ENCODE data around the gene CSNK2A3. TPM values are rescaled to one million over a fixed set of nuclear protein-coding genes. Genes with fewer than 3 reads are reported as not detected.

Gene CSNK2A3
- total and polyA plus RNA-seq, 2 donors (not counting 1 experiment from before 2014, with no cell fraction given): 0.15 to 0.32 TPM

GRCh38 chr11:11383995-11384394 is 30.9 kb upstream of the CSNK2A3 start:
- H3K4me3 ChIP-seq (ENCODE audit: control extremely low read depth in 1 of 5, extremely low read depth in 1 of 5, insufficient read depth in 1 of 5, low read depth in 2 of 5, low read length in 4 of 5): no peak overlapping the region
- no peak overlapping the region for H3K9ac ChIP-seq (ENCODE audit: low read length)
- H3K27ac Mint-ChIP-seq: no peak overlapping the region
- TF ChIP-seq EZH2 (IDR thresholded peaks at IDR 0.05; ENCODE audit: borderline replicate concordance, insufficient read depth, low read depth, low read length, poor library complexity, severe bottlenecking) (no peak), CTCF (IDR thresholded peaks at IDR 0.05) (no peak)
- POLR2A ChIA-PET: no interaction called here
- H4K20me1 ChIP-seq (ENCODE audit: control insufficient read depth, insufficient read depth, low read length, poor library complexity, severe bottlenecking): no peaks in the 10 kb centered on the region
- H3K9me3 Mint-ChIP-seq (ENCODE audit: insufficient read depth): no peaks in the 10 kb centered on the region
- no peak overlapping the region for H3K4me3 Mint-ChIP-seq
- no peak overlapping the region for H3K4me2 ChIP-seq (replicated peaks; ENCODE audit: low read depth, low read length, poor library complexity, severe bottlenecking)
- no peaks in the 10 kb centered on the region for H3K36me3 ChIP-seq (replicated peaks in 1 of 2; ENCODE audit: control extremely low read depth in 1 of 2, control insufficient read depth in 1 of 2, extremely low read depth in 1 of 2, insufficient read depth in 2 of 2, low read length in 1 of 2)
- no peaks in the 10 kb centered on the region for H3K9me3 ChIP-seq (ENCODE audit: control extremely low read depth in 1 of 3, control insufficient read depth in 2 of 3, insufficient read depth in 1 of 3, low read length in 2 of 3)
- intact Hi-C loops (cut with micrococcal nuclease): no loop called here
- no peaks in the 10 kb centered on the region for H3K4me1 Mint-ChIP-seq
- H3K79me2 ChIP-seq (ENCODE audit: control insufficient read depth, insufficient read depth, low read length): no peaks in the 10 kb centered on the region
- ATAC-seq (ENCODE audit: low read depth): no peak
- no peak for DNase-seq
- no peaks in the 10 kb centered on the region for H3K4me1 ChIP-seq (ENCODE audit: control insufficient read depth in 2 of 2, insufficient read depth in 2 of 2, low read length in 2 of 2)
- no CpG with 5 or more reads among the region's 2 CpGs for WGBS (ENCODE audit: insufficient coverage)
- no peak overlapping the region for H2AFZ ChIP-seq (ENCODE audit: insufficient read depth, low read depth, low read length, poor library complexity, severe bottlenecking)
- no peaks in the 10 kb centered on the region for H3K27me3 ChIP-seq (replicated peaks in 1 of 4; ENCODE audit: control extremely low read depth in 1 of 4, control insufficient read depth in 3 of 4, insufficient read depth in 4 of 4, low read length in 3 of 4)
- peaks cover 2% of the 10 kb centered on the region for H3K27me3 Mint-ChIP-seq
- H3K27ac ChIP-seq (ENCODE audit: low read length in 2 of 2): no peak overlapping the region
- CTCF ChIA-PET: no interaction called here

DNA sequence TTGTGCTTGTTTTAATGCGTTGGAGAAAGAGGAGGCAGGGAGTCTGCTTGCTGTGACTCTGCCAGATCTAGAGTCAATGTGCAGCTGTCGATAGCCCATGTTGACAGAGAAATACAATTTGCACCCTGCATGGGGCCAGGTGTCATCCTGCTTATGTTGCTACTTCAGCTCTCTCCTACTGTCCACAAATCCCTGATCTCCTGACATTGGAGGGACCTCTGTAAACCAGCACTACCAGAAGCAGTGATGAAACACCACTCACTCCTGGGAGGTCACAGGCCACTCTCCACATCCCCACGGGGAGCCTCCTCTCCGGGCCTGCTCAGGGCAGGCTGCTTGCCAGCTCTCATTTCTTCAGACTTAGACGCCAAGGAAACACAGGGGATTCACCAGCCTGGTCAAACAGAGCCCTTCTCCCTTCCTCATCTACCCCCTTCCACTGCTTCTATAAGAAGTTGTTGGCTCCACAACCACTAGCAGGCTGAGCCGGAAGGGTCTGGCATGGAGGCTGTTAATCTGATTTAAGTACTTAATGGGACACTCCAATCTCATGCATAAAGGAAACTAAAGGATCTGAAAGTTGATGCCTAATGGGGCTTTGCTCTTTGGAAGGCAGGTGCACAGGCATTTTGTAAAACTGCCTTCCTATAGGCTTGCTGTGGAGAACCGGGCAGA is 29.9 kb upstream of the CSNK2A3 start:
- H3K4me2 ChIP-seq (replicated peaks; ENCODE audit: low read depth, low read length, poor library complexity, severe bottlenecking): no peak overlapping the region
- ChIA-PET POLR2A (no interaction called here), CTCF (no interaction called here)
- H3K27ac Mint-ChIP-seq: no peak overlapping the region
- H4K20me1 ChIP-seq (ENCODE audit: control insufficient read depth, insufficient read depth, low read length, poor library complexity, severe bottlenecking): no peaks in the 10 kb centered on the region
- H3K27me3 ChIP-seq (replicated peaks in 1 of 4; ENCODE audit: control extremely low read depth in 1 of 4, control insufficient read depth in 3 of 4, insufficient read depth in 4 of 4, low read length in 3 of 4): no peaks in the 10 kb centered on the region
- H3K4me1 ChIP-seq (ENCODE audit: control insufficient read depth in 2 of 2, insufficient read depth in 2 of 2, low read length in 2 of 2): no peaks in the 10 kb centered on the region
- no peak overlapping the region for H3K4me3 Mint-ChIP-seq
- no peak overlapping the region for H3K9ac ChIP-seq (ENCODE audit: low read length)
- H3K4me3 ChIP-seq (ENCODE audit: control extremely low read depth in 1 of 5, extremely low read depth in 1 of 5, insufficient read depth in 1 of 5, low read depth in 2 of 5, low read length in 4 of 5): no peak overlapping the region
- H3K27me3 Mint-ChIP-seq: peaks cover 2% of the 10 kb centered on the region
- no peaks in the 10 kb centered on the region for H3K4me1 Mint-ChIP-seq
- intact Hi-C loops (cut with micrococcal nuclease): no loop called here
- H3K27ac ChIP-seq (ENCODE audit: low read length in 2 of 2): no peak overlapping the region
- H3K36me3 ChIP-seq (replicated peaks in 1 of 2; ENCODE audit: control extremely low read depth in 1 of 2, control insufficient read depth in 1 of 2, extremely low read depth in 1 of 2, insufficient read depth in 2 of 2, low read length in 1 of 2): no peaks in the 10 kb centered on the region
- H3K9me3 ChIP-seq (ENCODE audit: control extremely low read depth in 1 of 3, control insufficient read depth in 2 of 3, insufficient read depth in 1 of 3, low read length in 2 of 3): no peaks in the 10 kb centered on the region
- ATAC-seq (ENCODE audit: low read depth) (no peak), DNase-seq (no peak)
- H3K79me2 ChIP-seq (ENCODE audit: control insufficient read depth, insufficient read depth, low read length): no peaks in the 10 kb centered on the region
- no peak for TF ChIP-seq CTCF (IDR thresholded peaks at IDR 0.05)
- TF ChIP-seq EZH2 (IDR thresholded peaks at IDR 0.05; ENCODE audit: borderline replicate concordance, insufficient read depth, low read depth, low read length, poor library complexity, severe bottlenecking): no peak
- WGBS (ENCODE audit: insufficient coverage): 77% methylated on average over 5 of the region's 7 CpGs
- H3K9me3 Mint-ChIP-seq (ENCODE audit: insufficient read depth): no peaks in the 10 kb centered on the region
- no peak overlapping the region for H2AFZ ChIP-seq (ENCODE audit: insufficient read depth, low read depth, low read length, poor library complexity, severe bottlenecking)

All from B cell (primary cell).